Prostate gland (tissue), 2 donors: Measurements from ENCODE around the gene RNF186.

Experiments
- POLR2A ChIP-seq: fragments of 450-650 bp; IDR thresholded peaks from one replicate; pipeline ENCODE4 v1.6.1; 2016; ENCODE audit warnings: antibody characterized with exemption, mild to moderate bottlenecking
- POLR2AphosphoS5 ChIP-seq: sonication (generic); formaldehyde crosslinking; IDR thresholded peaks from one replicate; pipeline ENCODE4 v1.6.1; 2017; ENCODE audit warnings: antibody characterized with exemption
- TF ChIP-seq, protein P1 (sequence below), 4 experiments: fragments of 200-600 bp in 2 of 4; fragments of 450-650 bp in 2 of 4; sonication (generic) in 2 of 4; IDR thresholded peaks; 1 replicate in 3 of 4; 2 replicates in 1 of 4; pipeline ENCODE4 v1.5.1; 2016 to 2019; ENCODE audit warnings: antibody characterized with exemption in 4 of 4, mild to moderate bottlenecking in 2 of 4, moderate library complexity in 2 of 4

DNA sequence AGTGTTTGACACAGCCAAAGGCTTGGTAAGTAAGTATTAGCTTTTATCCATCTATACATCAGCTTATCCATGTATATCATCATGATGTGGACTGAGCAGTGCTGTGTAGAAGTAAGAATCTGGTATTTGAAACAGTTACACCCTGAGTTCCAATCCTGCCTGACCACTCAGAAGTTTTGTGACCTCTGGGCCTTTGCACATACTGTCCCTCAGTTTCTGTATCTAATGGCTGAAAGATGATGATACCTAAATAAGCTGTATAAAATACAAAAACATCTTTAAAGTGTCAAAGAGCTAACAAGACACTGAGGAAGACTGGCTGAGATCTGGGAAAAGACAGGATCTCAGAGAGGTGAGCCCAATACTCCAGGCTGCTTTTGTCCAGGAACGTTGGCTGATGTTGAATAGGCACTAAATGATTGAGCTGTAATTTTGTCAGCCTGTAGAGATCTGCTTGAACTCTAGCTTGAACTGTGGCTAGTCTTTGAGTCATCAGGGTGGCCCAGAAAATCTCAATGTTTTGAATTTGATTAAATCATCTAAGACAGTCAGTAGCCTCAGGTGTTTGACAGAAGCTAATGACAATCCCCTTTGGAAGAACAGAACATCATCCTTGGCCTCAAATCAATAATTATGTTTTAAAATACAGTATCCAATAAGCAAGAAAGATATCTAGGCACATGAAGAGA is 46.9 kb upstream of the RNF186 start:
- TF ChIP-seq, protein P1, sequence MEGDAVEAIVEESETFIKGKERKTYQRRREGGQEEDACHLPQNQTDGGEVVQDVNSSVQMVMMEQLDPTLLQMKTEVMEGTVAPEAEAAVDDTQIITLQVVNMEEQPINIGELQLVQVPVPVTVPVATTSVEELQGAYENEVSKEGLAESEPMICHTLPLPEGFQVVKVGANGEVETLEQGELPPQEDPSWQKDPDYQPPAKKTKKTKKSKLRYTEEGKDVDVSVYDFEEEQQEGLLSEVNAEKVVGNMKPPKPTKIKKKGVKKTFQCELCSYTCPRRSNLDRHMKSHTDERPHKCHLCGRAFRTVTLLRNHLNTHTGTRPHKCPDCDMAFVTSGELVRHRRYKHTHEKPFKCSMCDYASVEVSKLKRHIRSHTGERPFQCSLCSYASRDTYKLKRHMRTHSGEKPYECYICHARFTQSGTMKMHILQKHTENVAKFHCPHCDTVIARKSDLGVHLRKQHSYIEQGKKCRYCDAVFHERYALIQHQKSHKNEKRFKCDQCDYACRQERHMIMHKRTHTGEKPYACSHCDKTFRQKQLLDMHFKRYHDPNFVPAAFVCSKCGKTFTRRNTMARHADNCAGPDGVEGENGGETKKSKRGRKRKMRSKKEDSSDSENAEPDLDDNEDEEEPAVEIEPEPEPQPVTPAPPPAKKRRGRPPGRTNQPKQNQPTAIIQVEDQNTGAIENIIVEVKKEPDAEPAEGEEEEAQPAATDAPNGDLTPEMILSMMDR (IDR thresholded peaks at IDR 0.05), result no peak
- no peak for TF ChIP-seq POLR2A
- no peak for TF ChIP-seq POLR2AphosphoS5
